ENCODE measurements around the gene PITPNM1.

- TF ChIP-seq CTCF (IDR thresholded peaks at IDR 0.05 in 4 of 5, conservative IDR thresholded peaks at IDR 0.05 in 1 of 5) (no peak), POLR2A (IDR thresholded peaks at IDR 0.05) (no peak)
Measured at GRCh38 chr11:67489203-67489884, 15.8 kb downstream of the PITPNM1 start.
